D721Med (cell line): ENCODE measurements around the gene BOC.

ENCODE experiments used
- DNase-seq: peaks from one replicate; pipeline ENCODE4 v3.0.0; 2011; ENCODE audit warnings: low spot score; ENCODE audit not compliant: insufficient read length
- FAIRE-seq: peaks from 2 replicates; lab custom pipeline; 2011; peaks lifted over from hg19 to GRCh38; lab: Jason Lieb, UNC
- TF ChIP-seq, protein P1 (sequence below): IDR thresholded peaks from 2 replicates; pipeline ENCODE4 v1.5.1; 2012; ENCODE audit warnings: mild to moderate bottlenecking, control low read depth; ENCODE audit not compliant: insufficient read depth; ENCODE audit errors: missing control alignments

BOC gene

DNA sequence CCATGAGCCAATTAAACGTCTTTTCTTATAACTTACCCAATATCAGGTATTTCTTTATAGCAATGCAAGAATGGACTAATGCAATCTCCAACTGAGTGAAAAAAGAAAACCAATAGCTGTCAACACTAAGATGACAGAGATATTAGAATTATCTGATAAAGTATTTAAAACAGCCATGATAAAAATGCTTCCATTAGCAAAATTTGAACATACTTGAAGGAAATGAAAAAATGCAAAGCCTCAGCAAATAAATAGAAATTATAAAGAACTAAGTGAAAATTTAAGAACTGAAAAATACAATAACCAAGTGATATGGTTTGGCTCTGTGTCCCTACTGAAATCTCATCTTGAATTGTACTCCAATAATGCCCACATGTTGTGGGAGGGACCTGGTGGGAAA is 99.6 kb downstream of the BOC start:
- TF ChIP-seq, protein P1, sequence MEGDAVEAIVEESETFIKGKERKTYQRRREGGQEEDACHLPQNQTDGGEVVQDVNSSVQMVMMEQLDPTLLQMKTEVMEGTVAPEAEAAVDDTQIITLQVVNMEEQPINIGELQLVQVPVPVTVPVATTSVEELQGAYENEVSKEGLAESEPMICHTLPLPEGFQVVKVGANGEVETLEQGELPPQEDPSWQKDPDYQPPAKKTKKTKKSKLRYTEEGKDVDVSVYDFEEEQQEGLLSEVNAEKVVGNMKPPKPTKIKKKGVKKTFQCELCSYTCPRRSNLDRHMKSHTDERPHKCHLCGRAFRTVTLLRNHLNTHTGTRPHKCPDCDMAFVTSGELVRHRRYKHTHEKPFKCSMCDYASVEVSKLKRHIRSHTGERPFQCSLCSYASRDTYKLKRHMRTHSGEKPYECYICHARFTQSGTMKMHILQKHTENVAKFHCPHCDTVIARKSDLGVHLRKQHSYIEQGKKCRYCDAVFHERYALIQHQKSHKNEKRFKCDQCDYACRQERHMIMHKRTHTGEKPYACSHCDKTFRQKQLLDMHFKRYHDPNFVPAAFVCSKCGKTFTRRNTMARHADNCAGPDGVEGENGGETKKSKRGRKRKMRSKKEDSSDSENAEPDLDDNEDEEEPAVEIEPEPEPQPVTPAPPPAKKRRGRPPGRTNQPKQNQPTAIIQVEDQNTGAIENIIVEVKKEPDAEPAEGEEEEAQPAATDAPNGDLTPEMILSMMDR = no peak
- DNase-seq (no peak), FAIRE-seq (no peak)

GRCh38 chr3:113312416-113312815 is 101.1 kb downstream of the BOC start:
- FAIRE-seq (no peak), DNase-seq (no peak)
- TF ChIP-seq, protein P1 = no peak

- TF ChIP-seq, protein P1 = no peak
- DNase-seq = no peak
- FAIRE-seq = no peak
Measured at GRCh38 chr3:113314923-113315322, 103.6 kb downstream of the BOC start.

- FAIRE-seq (no peak), DNase-seq (no peak)
- TF ChIP-seq, protein P1 = no peak
Measured at GRCh38 chr3:113329757-113330156, 118.4 kb downstream of the BOC start.

DNA sequence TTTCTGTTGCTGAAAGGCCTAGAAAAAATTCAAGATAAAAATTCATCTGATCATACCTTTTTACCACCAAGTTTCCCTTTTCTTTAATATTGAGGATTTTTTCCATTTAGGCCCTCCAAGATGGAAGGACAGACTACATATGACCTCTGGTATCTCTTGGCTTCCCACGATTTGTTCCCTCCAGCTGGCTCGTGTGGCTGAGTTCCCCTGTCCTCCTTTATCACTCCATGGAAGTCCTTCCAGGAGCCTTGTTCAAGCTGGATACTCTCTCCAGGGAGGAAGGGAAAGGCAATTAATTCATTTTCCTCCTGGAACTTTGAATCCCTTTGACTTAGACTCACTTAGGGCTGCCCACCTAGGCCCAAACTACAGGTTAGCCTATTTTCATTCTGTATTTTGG is 119.4 kb downstream of the BOC start:
- no peak for DNase-seq
- TF ChIP-seq, protein P1 = no peak
- no peak for FAIRE-seq

DNA sequence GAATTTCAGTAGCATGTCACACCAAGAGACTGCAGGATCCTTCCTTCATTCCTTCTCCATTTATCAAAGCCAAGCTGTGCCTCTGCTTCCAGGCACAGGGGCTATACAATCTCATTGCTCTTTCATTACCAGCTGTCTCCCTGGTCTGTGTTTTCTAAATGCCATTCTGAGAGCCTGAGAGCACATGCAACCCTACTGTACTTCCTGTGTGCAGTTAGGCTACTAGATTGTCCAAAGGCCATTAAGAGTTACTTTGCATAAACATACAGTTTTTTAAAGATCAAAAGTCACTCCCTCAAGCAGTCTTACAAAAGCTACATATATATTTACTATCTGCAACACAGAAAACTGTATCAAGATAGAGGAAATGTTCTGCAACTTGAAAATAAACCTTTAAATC is 119.8 kb downstream of the BOC start:
- DNase-seq (no peak), FAIRE-seq (no peak)
- TF ChIP-seq, protein P1 = no peak
